ENCODE measurements around the gene TMEM107. TPM values are rescaled to one million over a fixed set of nuclear protein-coding genes. Genes with fewer than 3 reads are reported as not detected.

TMEM107 gene
- total and polyA plus RNA-seq, 10 of the 15 experiments (the other 5 are each of a cell fraction or from before 2014, with no cell fraction given) = 7.9 to 38.7 (median 22.9) TPM

DNA sequence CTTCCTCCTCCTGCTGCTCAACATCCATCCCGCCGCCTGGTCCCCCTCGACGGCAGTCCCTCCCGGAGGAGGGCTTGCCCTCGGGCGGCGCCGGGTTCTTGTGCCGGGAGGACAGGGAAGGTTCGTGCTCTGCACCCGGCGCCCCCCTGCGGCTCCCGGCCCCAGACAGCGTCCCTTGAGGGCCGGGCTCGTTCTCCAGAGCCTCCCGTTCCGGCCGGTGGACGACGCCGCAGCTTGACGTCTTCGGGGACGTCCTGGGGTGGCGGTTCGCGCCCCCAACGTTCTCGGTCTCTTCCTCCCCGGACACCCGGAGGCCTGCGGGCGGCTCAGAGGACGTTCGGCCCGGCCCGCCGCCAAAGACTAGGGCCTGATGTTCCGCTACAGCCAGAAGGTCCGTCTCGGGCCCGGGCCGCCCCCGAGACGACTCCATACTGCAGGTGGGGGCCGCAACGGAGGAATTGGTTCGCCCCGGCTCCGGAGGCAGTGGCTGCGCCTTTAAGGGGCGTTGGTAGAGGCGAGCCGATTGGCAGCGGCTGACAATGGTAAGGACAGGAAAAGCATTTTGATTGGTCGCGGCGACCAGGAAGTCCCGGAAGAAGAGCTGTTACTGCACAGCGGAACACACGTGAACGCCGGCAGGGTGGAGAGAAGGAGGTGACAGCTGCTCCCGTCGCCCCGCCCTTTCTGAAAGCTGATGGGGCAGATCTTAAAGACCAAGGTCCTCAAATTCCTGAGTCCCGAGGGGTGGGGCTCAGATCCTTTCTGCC lies 13.7 kb upstream of the TMEM107 start, which contains the start of gene BORCS6 (continued):
- TF ChIP-seq IKZF2 (IDR thresholded peaks at IDR 0.05) (peak; percentile 32 to 40; a peak in 3 of 4 replicates), SREBF1 (IDR thresholded peaks at IDR 0.05; ENCODE audit: low read length) (0 out of 2 replicates have a peak, but pooled peaks have one; percentile 46), ZSCAN29 (IDR thresholded peaks at IDR 0.05) (no peak), HCFC1 (IDR thresholded peaks at IDR 0.05; ENCODE audit: low read length) (peak; percentile 36; the same call in 1 of the 2 replicates), YBX1 (IDR thresholded peaks at IDR 0.05) (no peak), FOS (IDR thresholded peaks at IDR 0.05; ENCODE audit: borderline replicate concordance, extremely low read depth, insufficient read length) (peak; percentile 43), NFXL1 (IDR thresholded peaks at IDR 0.05; ENCODE audit: borderline replicate concordance) (no peak)
- TF ChIP-seq, protein P1, sequence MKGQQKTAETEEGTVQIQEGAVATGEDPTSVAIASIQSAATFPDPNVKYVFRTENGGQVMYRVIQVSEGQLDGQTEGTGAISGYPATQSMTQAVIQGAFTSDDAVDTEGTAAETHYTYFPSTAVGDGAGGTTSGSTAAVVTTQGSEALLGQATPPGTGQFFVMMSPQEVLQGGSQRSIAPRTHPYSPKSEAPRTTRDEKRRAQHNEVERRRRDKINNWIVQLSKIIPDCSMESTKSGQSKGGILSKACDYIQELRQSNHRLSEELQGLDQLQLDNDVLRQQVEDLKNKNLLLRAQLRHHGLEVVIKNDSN (IDR thresholded peaks at IDR 0.05; ENCODE audit: borderline replicate concordance, extremely low read length, insufficient read depth, low read depth, low read length) = peak; percentile 69

DNA sequence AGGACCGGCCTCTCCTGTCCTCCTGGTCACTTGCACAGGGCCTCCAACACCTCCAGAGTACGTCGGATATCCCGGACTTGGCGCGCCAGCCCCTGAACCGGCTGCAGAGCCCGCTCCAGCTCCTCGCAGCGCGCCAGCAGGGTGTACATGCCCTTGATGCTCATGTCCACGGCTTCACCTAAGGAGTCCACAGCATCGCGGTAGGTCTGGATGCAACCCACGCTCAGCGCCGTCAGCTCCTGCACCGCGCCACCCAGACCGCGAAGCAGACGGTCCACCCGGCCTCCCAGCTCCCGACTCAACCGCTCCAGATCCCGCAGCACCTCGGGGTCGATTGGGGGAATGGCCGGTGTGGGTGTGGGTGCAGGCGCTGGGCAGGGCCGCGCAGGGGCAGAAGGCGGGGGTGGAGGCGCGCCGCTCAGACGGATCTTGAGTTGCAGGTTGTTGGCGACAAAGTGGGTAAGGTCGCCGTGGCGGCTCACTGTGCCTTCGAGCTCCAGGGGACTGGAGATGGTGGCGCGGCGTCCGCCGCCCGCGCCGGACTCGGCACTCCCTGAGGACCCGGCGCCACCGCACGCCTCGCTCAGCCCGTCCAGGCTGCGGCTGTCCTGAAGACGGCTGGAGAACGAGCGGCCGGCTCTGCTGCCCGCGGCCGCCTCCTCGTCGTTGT lies 13.0 kb upstream of the TMEM107 start:
- TF ChIP-seq CHD4 (IDR thresholded peaks at IDR 0.05) (no peak), MYC (IDR thresholded peaks at IDR 0.05; ENCODE audit: insufficient read depth, insufficient read length, insufficient replicate concordance, low read length, severe bottlenecking) (no peak), EGR1 (IDR thresholded peaks at IDR 0.05; ENCODE audit: borderline replicate concordance in 1 of 2, low read depth in 2 of 2, low read length in 2 of 2) (peak in 1 of 2 experiments; percentile 71; a peak in 2 of 3 replicates), TCF3 (IDR thresholded peaks at IDR 0.05; ENCODE audit: borderline replicate concordance, insufficient read depth, low read depth, low read length) (no peak), PML (IDR thresholded peaks at IDR 0.05; ENCODE audit: low read length) (no peak)
- TF ChIP-seq, protein P2, sequence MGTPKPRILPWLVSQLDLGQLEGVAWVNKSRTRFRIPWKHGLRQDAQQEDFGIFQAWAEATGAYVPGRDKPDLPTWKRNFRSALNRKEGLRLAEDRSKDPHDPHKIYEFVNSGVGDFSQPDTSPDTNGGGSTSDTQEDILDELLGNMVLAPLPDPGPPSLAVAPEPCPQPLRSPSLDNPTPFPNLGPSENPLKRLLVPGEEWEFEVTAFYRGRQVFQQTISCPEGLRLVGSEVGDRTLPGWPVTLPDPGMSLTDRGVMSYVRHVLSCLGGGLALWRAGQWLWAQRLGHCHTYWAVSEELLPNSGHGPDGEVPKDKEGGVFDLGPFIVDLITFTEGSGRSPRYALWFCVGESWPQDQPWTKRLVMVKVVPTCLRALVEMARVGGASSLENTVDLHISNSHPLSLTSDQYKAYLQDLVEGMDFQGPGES (IDR thresholded peaks at IDR 0.05) = no peak
- peak overlapping the region; percentile 82 for H3K4me2 ChIP-seq (ENCODE audit: control insufficient read depth, insufficient read depth)
- peak overlapping the region; percentile 80 for H3K9ac ChIP-seq (ENCODE audit: control insufficient read depth, insufficient read depth, low read length)
- peak; percentile 1 for ATAC-seq
- no peak for DNase-seq (ENCODE audit: low read depth, low spot score)
- SMC1A ChIA-PET (ENCODE audit: uncharacterized antibody, unreplicated experiment) = interaction anchor here (1.0 to 4.1 kb wide), 7 partner anchors 15 to 57 kb away, joined by 3 to 40 read pairs (median 4); no protein-coding TSS in a partner anchor
- RAD21 ChIA-PET (ENCODE audit: unreplicated experiment) = interaction anchor here (0.5 to 8.1 kb wide), 7 partner anchors 16 to 257 kb away, joined by 3 to 117 read pairs (median 7); partner anchors contain the start of genes AURKB, CNTROB, SLC25A35 and TRAPPC1
- peak overlapping the region; percentile 68 for H3K4me3 ChIP-seq
- H3K27me3 ChIP-seq (replicated peaks in 1 of 2; ENCODE audit: control insufficient read depth in 2 of 2, insufficient read depth in 2 of 2, low read length in 1 of 2) = no peaks in the 10 kb centered on the region
- intact Hi-C loops (cut with micrococcal nuclease; ENCODE audit: unreplicated experiment) = loop anchor here (5.0 kb wide), 1 partner anchor 52 kb away; no protein-coding TSS in a partner anchor
- H3K4me1 ChIP-seq (ENCODE audit: control insufficient read depth, insufficient read depth, low read length) = peaks cover 17% of the 10 kb centered on the region
- WGBS (ENCODE audit: insufficient coverage, insufficient replicate concordance, low lambda C conversion rate, missing lambda C conversion rate) = 5% methylated on average over 67 of the region's 67 CpGs
- POLR2A ChIA-PET = interaction anchor here (1.1 to 8.1 kb wide), 11 partner anchors 10 to 306 kb away, joined by 3 to 146 read pairs (median 17); partner anchors contain the start of genes AURKB, CTC1, PER1 and PFAS
- H3K79me2 ChIP-seq (ENCODE audit: control insufficient read depth, insufficient read depth, low read length) = peaks cover 18% of the 10 kb centered on the region
- peak overlapping the region; percentile 79 for H2AFZ ChIP-seq (ENCODE audit: control insufficient read depth, low read depth, low read length)
- BruUV-seq (replicated peaks) = no TSS peak
- H3K36me3 ChIP-seq (ENCODE audit: control insufficient read depth in 2 of 2, insufficient read depth in 2 of 2, low read length in 1 of 2) = no peaks in the 10 kb centered on the region
- CTCF ChIA-PET = interaction anchor here (0.6 to 6.2 kb wide), 6 partner anchors 10 to 560 kb away, joined by 3 to 53 read pairs (median 4); partner anchors contain the start of gene AURKB
- H3K9me3 ChIP-seq (replicated peaks; ENCODE audit: control insufficient read depth, insufficient read depth, low read length) = no peaks in the 10 kb centered on the region
- no peaks in the 10 kb centered on the region for H4K20me1 ChIP-seq (ENCODE audit: control insufficient read depth, insufficient read depth)
- FAIRE-seq = no peak
- in situ Hi-C loops (cut with MboI) = loop anchor here (5.0 kb wide), 1 partner anchor 33 kb away; no protein-coding TSS in a partner anchor
- peak overlapping the region; percentile 90 for H3K27ac ChIP-seq (ENCODE audit: control insufficient read depth, insufficient read depth)
